Ovary (tissue), 3 donors: ENCODE results near the gene UQCR11.

Experiments
- EP300 ChIP-seq: sonication (generic); formaldehyde crosslinking; IDR thresholded peaks from one replicate; pipeline ENCODE4 v1.6.1; 2017; ENCODE audit warnings: antibody characterized with exemption
- POLR2A ChIP-seq: fragments of 450-650 bp; IDR thresholded peaks from one replicate; pipeline ENCODE4 v1.6.1; 2017; ENCODE audit warnings: antibody characterized with exemption, mild to moderate bottlenecking, moderate library complexity
- TF ChIP-seq, protein P1 (sequence below), 3 donors: fragments of 450-650 bp in 2 of 3; fragments of 200-600 bp in 1 of 3; IDR thresholded peaks; one replicate each; pipeline versions ENCODE4 v1.5.1 to v1.8.0; 2016 to 2022; ENCODE audit warnings: antibody characterized with exemption in 3 of 3, mild to moderate bottlenecking in 1 of 3
- donor health status: DM: no; HTN: no; CAD: no.

DNA sequence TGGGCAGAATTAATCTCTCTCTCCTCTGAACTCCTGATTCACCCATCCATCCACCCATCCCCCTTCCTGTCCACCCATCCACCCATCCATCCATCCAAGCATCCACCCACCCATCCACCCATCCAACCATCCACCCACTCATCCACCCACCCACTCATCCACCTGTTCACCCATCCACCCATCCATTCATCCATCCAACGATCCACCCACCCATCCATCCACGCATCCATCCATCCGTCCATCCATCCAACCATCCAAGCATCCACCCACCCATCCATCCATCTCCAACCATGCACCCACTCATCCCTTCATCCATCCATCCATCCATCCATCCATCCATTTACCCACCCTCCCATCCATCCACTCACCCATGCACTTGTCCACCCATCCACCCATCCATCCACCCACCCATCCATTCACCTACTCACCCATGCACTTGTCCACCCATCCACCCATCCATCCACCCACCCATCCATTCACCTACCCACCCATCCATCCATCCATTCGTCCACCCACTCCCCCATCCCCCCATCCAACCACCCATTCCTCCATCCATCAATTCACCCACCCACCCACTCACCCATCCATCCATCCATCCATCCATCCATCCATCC is 55.8 kb downstream of the UQCR11 start:
- TF ChIP-seq, protein P1, sequence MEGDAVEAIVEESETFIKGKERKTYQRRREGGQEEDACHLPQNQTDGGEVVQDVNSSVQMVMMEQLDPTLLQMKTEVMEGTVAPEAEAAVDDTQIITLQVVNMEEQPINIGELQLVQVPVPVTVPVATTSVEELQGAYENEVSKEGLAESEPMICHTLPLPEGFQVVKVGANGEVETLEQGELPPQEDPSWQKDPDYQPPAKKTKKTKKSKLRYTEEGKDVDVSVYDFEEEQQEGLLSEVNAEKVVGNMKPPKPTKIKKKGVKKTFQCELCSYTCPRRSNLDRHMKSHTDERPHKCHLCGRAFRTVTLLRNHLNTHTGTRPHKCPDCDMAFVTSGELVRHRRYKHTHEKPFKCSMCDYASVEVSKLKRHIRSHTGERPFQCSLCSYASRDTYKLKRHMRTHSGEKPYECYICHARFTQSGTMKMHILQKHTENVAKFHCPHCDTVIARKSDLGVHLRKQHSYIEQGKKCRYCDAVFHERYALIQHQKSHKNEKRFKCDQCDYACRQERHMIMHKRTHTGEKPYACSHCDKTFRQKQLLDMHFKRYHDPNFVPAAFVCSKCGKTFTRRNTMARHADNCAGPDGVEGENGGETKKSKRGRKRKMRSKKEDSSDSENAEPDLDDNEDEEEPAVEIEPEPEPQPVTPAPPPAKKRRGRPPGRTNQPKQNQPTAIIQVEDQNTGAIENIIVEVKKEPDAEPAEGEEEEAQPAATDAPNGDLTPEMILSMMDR (IDR thresholded peaks at IDR 0.05), result no peak
- TF ChIP-seq POLR2A, result no peak
- TF ChIP-seq EP300, result no peak
